SK-N-SH treated with all-trans-retinoic acid at 6 μM for 48 hours (cell line): ENCODE measurements around the gene DEDD.

Experiments used
- ARNTL ChIP-seq: fragments of 450-650 bp; formaldehyde crosslinking; IDR thresholded peaks from 2 replicates; pipeline ENCODE4 v1.5.0; 2020; ENCODE audit warnings: low read depth, mild to moderate bottlenecking, moderate library complexity, borderline replicate concordance
- BACH2 ChIP-seq: fragments of 250-450 bp; sonication (Bioruptor Pico); IDR thresholded peaks from 2 replicates; pipeline ENCODE4 v1.9.0; 2021; ENCODE audit warnings: mild to moderate bottlenecking, borderline replicate concordance
- CREB5 ChIP-seq: fragments of 250-450 bp; sonication (Bioruptor Pico); IDR thresholded peaks from 2 replicates; pipeline ENCODE4 v1.5.1; 2020; ENCODE audit warnings: low read depth, mild to moderate bottlenecking, moderate library complexity
- CSDC2 ChIP-seq: fragments of 250-450 bp; sonication (Bioruptor Pico); IDR thresholded peaks from 2 replicates; pipeline ENCODE4 v1.5.0; 2020; ENCODE audit warnings: mild to moderate bottlenecking, moderate library complexity
- CSRNP3 ChIP-seq: fragments of 250-450 bp; sonication (Bioruptor Pico); IDR thresholded peaks from 2 replicates; pipeline ENCODE4 v1.5.1; 2021; ENCODE audit warnings: mild to moderate bottlenecking, moderate library complexity
- PATZ1 ChIP-seq: fragments of 250-450 bp; sonication (Bioruptor Pico); IDR thresholded peaks from 2 replicates; pipeline ENCODE4 v1.8.0; 2020; ENCODE audit warnings: mild to moderate bottlenecking, moderate library complexity, borderline replicate concordance
- POU6F1 ChIP-seq: fragments of 250-450 bp; sonication (Bioruptor Pico); IDR thresholded peaks from 2 replicates; pipeline ENCODE4 v1.8.0; 2021; ENCODE audit warnings: low read depth, mild to moderate bottlenecking, moderate library complexity, borderline replicate concordance
- RARB ChIP-seq: fragments of 250-450 bp; sonication (Bioruptor Pico); IDR thresholded peaks from 2 replicates; pipeline ENCODE4 v1.8.0; 2021; ENCODE audit warnings: mild to moderate bottlenecking, moderate library complexity
- SNAI2 ChIP-seq: fragments of 250-450 bp; sonication (Bioruptor Pico); IDR thresholded peaks from 2 replicates; pipeline ENCODE4 v1.5.0; 2020; ENCODE audit warnings: mild to moderate bottlenecking, moderate library complexity
- ZNF565 ChIP-seq: fragments of 450-650 bp; formaldehyde crosslinking; conservative IDR thresholded peaks from 2 replicates; pipeline ENCODE4 v1.5.0; 2020; ENCODE audit warnings: low read depth, mild to moderate bottlenecking, moderate library complexity
- ZNF8 ChIP-seq: fragments of 450-650 bp; formaldehyde crosslinking; IDR thresholded peaks from 2 replicates; pipeline ENCODE4 v1.5.0; 2020; ENCODE audit warnings: mild to moderate bottlenecking, moderate library complexity

- TF ChIP-seq PATZ1 (CRISPR knock-in tag) (no peak), SNAI2 (no peak), POU6F1 (CRISPR knock-in tag) (no peak), RARB (CRISPR knock-in tag) (no peak), ARNTL (CRISPR knock-in tag) (no peak), CSRNP3 (CRISPR knock-in tag) (no peak), CREB5 (CRISPR knock-in tag) (no peak), CSDC2 (no peak), ZNF565 (CRISPR knock-in tag) (no peak), ZNF8 (no peak), BACH2 (CRISPR knock-in tag) (no peak)
Measured at GRCh38 chr1:161127649-161128048, 4.8 kb downstream of the DEDD start.
